HG02885 (cell line): ENCODE results near the gene MRPS10.
"Not testable (repeated sequence)": the region's sequence is repeated elsewhere in the genome, so short reads cannot be mapped to it uniquely, and the experiment has no call there.

Experiments
- ATAC-seq: cut with Tn5 transposase; IDR thresholded peaks from one replicate; pipeline ENCODE4 v1.9.1; 2021; ENCODE audit warnings: mild to moderate bottlenecking; ENCODE audit not compliant: unreplicated experiment, poor library complexity

Gene MRPS10

DNA sequence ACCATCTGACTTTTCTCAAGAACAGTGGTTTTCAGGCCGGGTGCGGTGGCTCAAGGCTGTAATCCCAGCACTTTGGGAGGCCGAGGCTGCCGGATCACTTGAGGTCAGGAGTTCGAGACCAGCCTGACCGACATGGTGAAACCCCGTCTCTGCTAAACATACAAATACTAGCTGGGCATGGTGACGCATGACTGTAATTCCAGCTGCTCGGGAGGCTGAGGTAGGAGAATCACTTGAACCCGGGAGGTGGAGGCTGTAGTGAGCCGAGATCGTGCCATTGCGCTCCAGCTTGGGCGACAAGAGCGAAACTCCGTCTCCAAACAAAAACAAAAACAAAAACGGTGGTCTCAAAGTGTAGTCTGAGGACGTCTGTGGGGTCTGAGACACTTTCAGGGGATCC, 1.2 kb downstream of the MRPS10 start:
- ATAC-seq: not testable (repeated sequence)

DNA sequence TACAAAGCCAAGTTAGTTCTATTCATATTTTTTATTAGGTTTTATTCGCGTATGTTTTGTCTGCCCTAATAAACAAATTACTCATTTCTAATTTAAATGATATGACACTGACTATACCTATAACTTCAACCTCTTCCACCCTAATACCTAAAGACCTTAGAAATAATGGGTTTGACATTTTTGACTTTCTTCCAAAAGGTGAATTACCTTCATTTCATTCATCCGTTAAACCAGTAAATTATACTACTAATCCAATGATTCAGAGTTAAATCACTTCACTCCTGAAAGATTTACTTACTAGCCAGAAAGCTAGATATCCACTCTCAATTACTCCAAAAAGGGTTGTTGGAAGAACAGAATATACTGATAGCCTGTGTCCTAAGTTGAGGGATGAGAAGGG, 5.2 kb downstream of the MRPS10 start:
- ATAC-seq: no peak

DNA sequence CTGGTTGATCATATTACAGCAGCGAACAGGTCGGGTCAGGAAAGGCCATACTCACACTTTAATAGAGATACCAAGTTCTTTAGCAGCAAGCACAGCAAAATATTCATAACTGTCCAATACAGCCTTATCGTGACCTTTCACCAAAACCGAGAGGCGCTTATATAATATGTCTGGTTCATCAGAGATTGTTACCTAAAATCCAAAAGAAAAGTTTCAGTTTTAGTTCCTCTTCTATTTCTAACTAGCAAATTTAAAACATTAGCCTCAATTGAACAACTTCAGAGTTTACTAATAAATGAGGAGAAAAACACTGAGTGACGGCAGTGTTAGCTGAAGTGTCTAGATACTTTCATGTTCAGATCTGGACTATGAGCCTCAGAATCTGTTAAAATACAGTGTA, 5.9 kb downstream of the MRPS10 start:
- ATAC-seq: no peak

DNA sequence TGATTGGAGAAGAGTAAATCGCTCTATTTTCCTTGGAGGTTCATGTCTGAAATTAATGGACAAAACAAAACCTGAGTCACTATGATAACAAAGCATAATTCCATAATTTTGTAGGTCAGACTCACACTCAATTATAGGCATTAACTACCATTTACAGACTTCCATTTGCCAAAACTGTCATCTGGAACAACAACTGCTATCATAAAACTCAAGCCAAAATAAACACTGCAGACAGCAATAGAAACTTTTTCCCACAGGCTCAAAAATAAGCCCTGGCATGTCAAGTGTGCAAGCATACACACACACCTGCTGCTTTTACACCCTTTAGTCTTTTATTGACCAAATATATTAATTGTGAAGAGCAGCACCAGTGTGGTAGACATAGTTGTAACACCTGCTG, 7.1 kb downstream of the MRPS10 start:
- no peak for ATAC-seq

- ATAC-seq: not testable (repeated sequence)
Measured at GRCh38 chr6:42207559-42207958, 10.1 kb downstream of the MRPS10 start.

GRCh38 chr6:42204768-42205282, 12.8 kb downstream of the MRPS10 start:
- no peak for ATAC-seq

DNA sequence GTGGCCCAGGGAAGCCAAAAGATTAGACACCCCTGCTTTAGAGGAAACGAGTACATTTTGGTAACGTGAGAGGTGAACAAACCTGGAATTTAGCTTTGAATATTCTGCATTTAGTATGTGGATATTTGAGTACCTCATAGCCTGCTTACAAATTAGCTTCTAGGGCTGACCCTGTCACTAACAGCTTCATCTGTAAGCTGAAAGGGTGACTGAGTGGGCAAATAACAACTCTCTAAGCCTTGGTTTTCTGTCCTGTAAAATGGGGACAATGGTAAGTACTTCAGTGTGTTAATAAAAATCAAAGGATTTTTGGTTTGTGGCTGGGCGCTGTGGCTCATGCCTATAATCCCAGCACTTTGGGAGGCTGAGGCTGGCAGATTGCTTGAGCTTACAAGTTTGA, 14.5 kb downstream of the MRPS10 start:
- ATAC-seq: no peak

GRCh38 chr6:42202131-42202915, 15.3 kb downstream of the MRPS10 start:
- not testable (repeated sequence) for ATAC-seq

DNA sequence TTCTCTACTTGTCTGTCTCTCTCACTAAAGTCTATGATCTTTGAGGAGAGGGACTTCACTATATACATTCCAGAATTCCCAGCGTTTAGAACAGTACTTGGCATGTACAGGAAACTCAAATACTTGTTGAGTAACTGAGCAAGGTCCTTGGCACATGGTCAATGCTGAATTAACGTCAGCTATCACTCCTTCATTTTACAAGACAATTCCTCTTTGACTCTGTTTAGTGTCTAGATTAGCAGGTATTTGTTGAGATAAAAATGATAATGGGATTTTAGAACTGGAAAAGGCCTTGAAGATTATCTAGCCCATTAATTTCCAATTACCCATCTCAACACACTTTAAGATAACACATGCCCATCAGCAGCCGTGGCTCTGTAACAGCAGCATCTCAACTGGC, 16.3 kb downstream of the MRPS10 start:
- no peak for ATAC-seq

- ATAC-seq: no peak
Measured at GRCh38 chr6:42200035-42200434, 17.6 kb downstream of the MRPS10 start.

- ATAC-seq: no peak
Measured at GRCh38 chr6:42199106-42199981, 18.3 kb downstream of the MRPS10 start.

- ATAC-seq: no peak
Measured at GRCh38 chr6:42197555-42198362, 19.9 kb downstream of the MRPS10 start.

DNA sequence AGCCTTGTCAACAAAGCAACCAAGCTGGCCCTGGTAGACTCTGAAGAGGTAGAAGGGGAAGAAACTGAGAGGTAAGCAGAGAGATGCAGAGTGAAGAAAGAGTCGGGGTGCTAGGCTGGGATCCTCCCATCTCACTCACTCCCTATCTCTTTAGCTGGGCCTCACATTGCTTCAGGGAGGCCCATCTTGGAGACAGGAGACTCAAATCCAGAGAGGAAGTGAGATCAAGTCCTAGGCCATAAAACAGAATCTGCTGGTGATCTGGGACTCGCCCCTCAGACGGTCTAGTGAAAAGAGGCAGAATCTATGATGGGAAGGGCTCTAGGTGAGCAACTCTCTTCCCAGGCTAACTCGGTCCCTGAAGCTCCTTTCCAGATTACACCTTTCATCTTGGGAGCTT, 22.2 kb downstream of the MRPS10 start:
- ATAC-seq: no peak

DNA sequence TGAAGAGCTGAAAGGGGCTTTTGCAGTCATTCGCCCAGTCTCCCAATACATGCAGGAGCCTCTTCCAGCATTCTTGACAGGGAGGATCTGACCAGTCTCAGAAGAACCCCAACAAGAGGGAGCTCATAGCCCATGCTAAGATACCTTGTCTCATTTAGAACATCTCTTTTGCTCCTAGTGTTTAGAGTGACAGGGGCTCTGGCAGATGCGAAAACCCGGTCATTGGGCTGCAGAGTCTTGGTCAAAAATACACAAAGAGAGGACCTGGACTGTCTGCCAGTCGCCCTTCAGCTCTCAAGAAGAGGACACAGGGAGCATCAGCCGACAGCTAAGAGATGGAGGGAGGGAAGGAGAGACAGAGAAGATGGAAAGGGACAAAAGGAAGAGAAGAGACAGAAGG, 23.6 kb downstream of the MRPS10 start:
- no peak for ATAC-seq

DNA sequence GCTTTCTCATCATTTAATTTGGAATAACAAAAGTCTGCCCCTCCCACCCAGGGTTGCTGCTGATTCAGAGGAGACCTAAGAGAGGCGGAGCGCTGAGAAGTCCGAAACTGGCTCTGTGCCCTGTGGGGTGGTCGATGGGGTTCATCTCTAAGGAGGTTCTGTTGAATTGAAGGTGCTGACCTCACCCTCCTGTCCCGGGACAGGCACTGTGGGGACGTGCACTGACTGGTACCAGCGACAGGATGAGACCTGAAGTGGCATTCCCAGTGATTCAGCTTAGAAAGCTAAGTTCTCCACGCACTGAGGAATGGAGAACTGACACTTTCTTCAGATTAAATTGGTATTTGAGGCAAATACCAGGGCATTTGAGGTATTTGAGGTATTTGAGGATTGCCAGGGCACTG, 24.2 kb downstream of the MRPS10 start:
- ATAC-seq: no peak

GRCh38 chr6:42192385-42192784, 25.3 kb downstream of the MRPS10 start:
- not testable (repeated sequence) for ATAC-seq

- ATAC-seq: no peak
Measured at GRCh38 chr6:42190554-42191183, 27.0 kb downstream of the MRPS10 start.

DNA sequence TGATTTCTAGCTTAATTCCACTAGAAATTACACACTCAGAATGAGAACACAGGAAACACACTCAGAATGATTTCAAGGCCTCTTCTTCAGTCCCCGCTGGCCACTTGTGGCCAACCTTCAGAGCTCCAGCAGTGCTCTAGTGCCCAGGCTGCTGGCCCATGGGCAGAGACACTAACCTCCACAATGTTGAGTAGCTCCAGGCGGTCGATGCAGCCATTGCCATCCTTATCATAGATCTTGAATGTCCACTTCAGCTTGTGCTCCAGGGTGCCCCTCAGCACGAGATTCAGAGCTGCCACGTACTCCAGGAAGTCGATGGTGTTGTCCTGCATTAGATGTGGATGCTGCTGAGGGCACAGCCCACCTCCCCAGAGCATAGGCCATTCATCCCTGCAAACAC, 29.3 kb downstream of the MRPS10 start:
- no peak for ATAC-seq

GRCh38 chr6:42185597-42185996, 32.1 kb downstream of the MRPS10 start:
- ATAC-seq: no peak

DNA sequence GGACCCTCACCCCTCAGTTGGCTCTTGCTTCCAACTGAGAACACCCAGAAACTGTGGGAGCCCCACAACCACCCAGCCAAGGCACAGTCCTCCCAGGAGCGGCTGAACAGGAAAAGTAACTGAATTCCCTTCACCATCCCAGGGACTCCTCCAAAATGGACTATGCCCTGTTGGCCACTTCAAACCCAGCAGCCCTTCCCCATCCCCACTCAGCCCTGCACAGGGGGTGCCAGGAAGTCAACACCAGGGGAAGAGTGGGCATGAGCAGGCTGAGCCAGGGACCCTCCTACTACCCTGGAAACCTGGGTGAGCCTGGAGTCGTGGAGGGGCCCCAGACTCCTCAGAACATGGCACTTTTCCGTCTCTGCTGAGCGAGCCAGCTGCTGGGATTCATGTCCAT, 33.2 kb downstream of the MRPS10 start:
- ATAC-seq: no peak
